Peyer's patch (tissue), 4 donors: ENCODE measurements around the gene NUDT1. TPM values are rescaled to one million over a fixed set of nuclear protein-coding genes. Genes with fewer than 3 reads are reported as not detected.

Source experiments
- DNase-seq, 3 donors: peaks; one replicate each; pipeline ENCODE4 v3.0.0-alpha.2; 2017 to 2019
- H3K27ac ChIP-seq, 4 donors: fragments of 200-600 bp; sonication (generic); one replicate each; pipeline ENCODE4 v1.5.1; 2016 to 2019
- H3K27me3 ChIP-seq, 2 donors: fragments of 200-600 bp; sonication (generic); one replicate each; pipeline ENCODE4 v1.5.1; 2019
- H3K36me3 ChIP-seq, 3 donors: fragments of 200-600 bp; sonication (generic); one replicate each; pipeline ENCODE4 v1.5.1; 2016 to 2019
- H3K4me1 ChIP-seq, 4 donors: fragments of 200-600 bp; sonication (generic); one replicate each; pipeline ENCODE4 v1.5.1; 2016 to 2019
- H3K4me3 ChIP-seq, 4 donors: fragments of 200-600 bp; sonication (generic); 1 replicate in 3 of 4; 2 replicates in 1 of 4; pipeline ENCODE4 v1.5.1; 2016 to 2019; ENCODE audit warnings: mild to moderate bottlenecking in 1 of 4
- H3K9me3 ChIP-seq, 4 donors: fragments of 200-600 bp; sonication (generic); one replicate each; pipeline ENCODE4 v1.5.1; 2016 to 2019; ENCODE audit warnings: mild to moderate bottlenecking in 1 of 4
- CTCF ChIP-seq, 6 experiments: fragments of 450-650 bp in 4 of 6; fragments of 200-600 bp in 2 of 6; sonication (generic) in 1 of 6; IDR thresholded peaks; one replicate each; pipeline ENCODE4 v1.5.1; 2017 to 2019; ENCODE audit warnings: antibody characterized with exemption in 6 of 6, mild to moderate bottlenecking in 3 of 6, moderate library complexity in 1 of 6
- POLR2A ChIP-seq, 2 donors: fragments of 450-650 bp; IDR thresholded peaks; one replicate each; pipeline ENCODE4 v1.5.1; 2017; ENCODE audit warnings: antibody characterized with exemption in 2 of 2, mild to moderate bottlenecking in 2 of 2, moderate library complexity in 2 of 2
- total RNA-seq, 4 donors: library from RNA; depleted of rRNA; stranded (reverse); fragments of >200 nt; gene quantifications; one replicate each; pipeline ENCODE4 v1.1.0, GENCODE V29; 2016

Gene NUDT1
- total RNA-seq, 4 donors from 2014 or later, result 3.2 to 75.1 (median 11.6) TPM

GRCh38 chr7:2274666-2275065 is 32.6 kb downstream of the NUDT1 start:
- Histone ChIP-seq H3K27ac (no peak overlapping the region), H3K4me3 (no peak overlapping the region), H3K36me3 (peaks cover 0 to 18% (median 0%) of the 10 kb centered on the region in 3 donors), H3K27me3 (no peaks in the 10 kb centered on the region), H3K4me1 (no peaks in the 10 kb centered on the region), H3K9me3 (no peaks in the 10 kb centered on the region)
- TF ChIP-seq CTCF (IDR thresholded peaks at IDR 0.05), result no peak
- TF ChIP-seq POLR2A (IDR thresholded peaks at IDR 0.05), result no peak
- DNase-seq, result no peak

GRCh38 chr7:2275101-2275500 is 33.1 kb downstream of the NUDT1 start:
- Histone ChIP-seq H3K36me3 (peaks cover 0 to 18% (median 0%) of the 10 kb centered on the region in 3 donors), H3K27ac (no peak overlapping the region), H3K27me3 (no peaks in the 10 kb centered on the region), H3K4me3 (no peak overlapping the region), H3K4me1 (no peaks in the 10 kb centered on the region), H3K9me3 (no peaks in the 10 kb centered on the region)
- DNase-seq, result no peak
- TF ChIP-seq CTCF (IDR thresholded peaks at IDR 0.05) (no peak), POLR2A (IDR thresholded peaks at IDR 0.05) (no peak)

GRCh38 chr7:2276107-2276506 is 34.1 kb downstream of the NUDT1 start:
- no peak overlapping the region for H3K27ac ChIP-seq
- TF ChIP-seq CTCF (IDR thresholded peaks at IDR 0.05) (no peak), POLR2A (IDR thresholded peaks at IDR 0.05) (no peak)
- DNase-seq, result no peak
- no peak overlapping the region for H3K4me3 ChIP-seq
- H3K4me1 ChIP-seq, result no peaks in the 10 kb centered on the region
- H3K36me3 ChIP-seq, result peaks cover 0 to 18% (median 0%) of the 10 kb centered on the region in 3 donors
- H3K27me3 ChIP-seq, result no peaks in the 10 kb centered on the region
- no peaks in the 10 kb centered on the region for H3K9me3 ChIP-seq

- TF ChIP-seq POLR2A (IDR thresholded peaks at IDR 0.05), result no peak
- no peak for TF ChIP-seq CTCF (IDR thresholded peaks at IDR 0.05)
- H3K27ac ChIP-seq, result no peak overlapping the region
These were observed 36.0 kb downstream of the NUDT1 start for GRCh38 chr7:2278026-2278425.

GRCh38 chr7:2279896-2280295 is 37.9 kb downstream of the NUDT1 start:
- H3K4me3 ChIP-seq, result no peak overlapping the region
- H3K4me1 ChIP-seq, result peaks cover 0 to 5% (median 0%) of the 10 kb centered on the region in 4 donors
- no peak overlapping the region for H3K27ac ChIP-seq
- H3K36me3 ChIP-seq, result peaks cover 0 to under 1% (median 0%) of the 10 kb centered on the region in 3 donors
- no peak for DNase-seq
- no peaks in the 10 kb centered on the region for H3K27me3 ChIP-seq
- TF ChIP-seq CTCF (IDR thresholded peaks at IDR 0.05) (no peak), POLR2A (IDR thresholded peaks at IDR 0.05) (no peak)
- no peaks in the 10 kb centered on the region for H3K9me3 ChIP-seq

More at GRCh38 chr7:2278026-2278425, 36.0 kb downstream of the NUDT1 start:
- no peak overlapping the region for H3K4me3 ChIP-seq
- H3K9me3 ChIP-seq, result no peaks in the 10 kb centered on the region
- no peaks in the 10 kb centered on the region for H3K27me3 ChIP-seq
- H3K4me1 ChIP-seq, result peaks cover 0 to 5% (median 0%) of the 10 kb centered on the region in 4 donors
- no peak for DNase-seq
- H3K36me3 ChIP-seq, result peaks cover 0 to 11% (median 0%) of the 10 kb centered on the region in 3 donors

- no peaks in the 10 kb centered on the region for H3K36me3 ChIP-seq
- H3K4me1 ChIP-seq, result peaks cover 0 to 5% (median 0%) of the 10 kb centered on the region in 4 donors
- H3K9me3 ChIP-seq, result no peaks in the 10 kb centered on the region
- no peaks in the 10 kb centered on the region for H3K27me3 ChIP-seq
- no peak overlapping the region for H3K27ac ChIP-seq
- TF ChIP-seq POLR2A (IDR thresholded peaks at IDR 0.05) (no peak), CTCF (IDR thresholded peaks at IDR 0.05) (no peak)
- no peak for DNase-seq
- no peak overlapping the region for H3K4me3 ChIP-seq
These were observed 38.4 kb downstream of the NUDT1 start for GRCh38 chr7:2280424-2280823.
